ENCODE data around the gene CTNNA3.

CTNNA3 gene

GRCh38 chr10:67665491-67665890, 30.5 kb downstream of the CTNNA3 start:
- DNase-seq (ENCODE audit: low spot score): peak; percentile 40

GRCh38 chr10:67664942-67665341, 31.1 kb downstream of the CTNNA3 start:
- no peak for DNase-seq (ENCODE audit: low spot score)

- no peak for DNase-seq (ENCODE audit: low spot score)
These were observed 32.4 kb downstream of the CTNNA3 start for GRCh38 chr10:67663449-67664087.

- DNase-seq (ENCODE audit: low spot score): no peak
These were observed 33.6 kb downstream of the CTNNA3 start for GRCh38 chr10:67662415-67662814.

GRCh38 chr10:67659497-67659896, 36.5 kb downstream of the CTNNA3 start:
- no peak for DNase-seq (ENCODE audit: low spot score)

- DNase-seq (ENCODE audit: low spot score): no peak
These were observed 38.2 kb downstream of the CTNNA3 start for GRCh38 chr10:67657775-67658174.

- DNase-seq (ENCODE audit: low spot score): no peak
These were observed 45.4 kb downstream of the CTNNA3 start for GRCh38 chr10:67650558-67650957.

GRCh38 chr10:67648613-67649229, 47.3 kb downstream of the CTNNA3 start:
- DNase-seq (ENCODE audit: low spot score): no peak

- no peak for DNase-seq (ENCODE audit: low spot score)
These were observed 65.1 kb downstream of the CTNNA3 start for GRCh38 chr10:67630904-67631303.

GRCh38 chr10:67629461-67629971, 66.5 kb downstream of the CTNNA3 start:
- peak; percentile 24 for DNase-seq (ENCODE audit: low spot score)

GRCh38 chr10:67622984-67623383, 73.0 kb downstream of the CTNNA3 start:
- no peak for DNase-seq (ENCODE audit: low spot score)

GRCh38 chr10:67622511-67622910, 73.5 kb downstream of the CTNNA3 start:
- DNase-seq (ENCODE audit: low spot score): no peak

- DNase-seq (ENCODE audit: low spot score): no peak
These were observed 74.2 kb downstream of the CTNNA3 start for GRCh38 chr10:67621834-67622233.

- no peak for DNase-seq (ENCODE audit: low spot score)
These were observed 77.9 kb downstream of the CTNNA3 start for GRCh38 chr10:67618116-67618515.

- DNase-seq (ENCODE audit: low spot score): peak; percentile 3
These were observed 83.1 kb downstream of the CTNNA3 start for GRCh38 chr10:67612577-67613537.

GRCh38 chr10:67612176-67612575, 83.8 kb downstream of the CTNNA3 start:
- no peak for DNase-seq (ENCODE audit: low spot score)

- peak; percentile 5 for DNase-seq (ENCODE audit: low spot score)
These were observed 85.8 kb downstream of the CTNNA3 start for GRCh38 chr10:67609996-67610793.

GRCh38 chr10:67608001-67608400, 88.0 kb downstream of the CTNNA3 start:
- DNase-seq (ENCODE audit: low spot score): no peak

GRCh38 chr10:67607472-67607871, 88.5 kb downstream of the CTNNA3 start:
- no peak for DNase-seq (ENCODE audit: low spot score)

GRCh38 chr10:67606572-67606971, 89.4 kb downstream of the CTNNA3 start:
- peak; percentile 4 for DNase-seq (ENCODE audit: low spot score)

GRCh38 chr10:67603701-67604100, 92.3 kb downstream of the CTNNA3 start:
- no peak for DNase-seq (ENCODE audit: low spot score)

GRCh38 chr10:67603086-67603485, 92.9 kb downstream of the CTNNA3 start:
- DNase-seq (ENCODE audit: low spot score): no peak
